HEK293 (cell line): Measurements from ENCODE around the gene PHF20.

Experiments used
- CTCF ChIA-PET: fragments of 350-600 bp; formaldehyde crosslinking; extraction: SDS; loops from one replicate; lab custom pipeline; 2021; ENCODE audit warnings: antibody characterized with exemption; lab: Yijun Ruan, JAX
- POLR2A ChIA-PET: fragments of 300-600 bp; formaldehyde crosslinking; extraction: SDS; loops from one replicate; lab custom pipeline; 2020; ENCODE audit warnings: antibody characterized with exemption, inconsistent platforms; lab: Yijun Ruan, JAX
- H3K27ac ChIP-seq: fragments of 200-500 bp; sonication (Bioruptor generic); 2 replicates; pipeline ENCODE4 v1.5.1; 2014; ENCODE audit warnings: low read depth, low read length, control low read depth, inconsistent platforms; ENCODE audit errors: extremely low read depth
- H3K36me3 ChIP-seq, 2 experiments: fragments of 200-500 bp in 1 of 2; sonication (Bioruptor generic) in 1 of 2; 1 replicate in 1 of 2; 2 replicates in 1 of 2; pipeline ENCODE4 v1.5.1; 2014 to 2017; ENCODE audit warnings: inconsistent platforms in 2 of 2, low read length in 2 of 2; ENCODE audit not compliant: control insufficient read depth in 2 of 2, insufficient read depth in 1 of 2
- H3K4me1 ChIP-seq: fragments of 200-500 bp; sonication (Bioruptor generic); 2 replicates; pipeline ENCODE4 v1.5.1; 2014; ENCODE audit warnings: mild to moderate bottlenecking, low read length, inconsistent platforms; ENCODE audit not compliant: control insufficient read depth, insufficient read depth
- H3K4me3 ChIP-seq: 2 replicates; pipeline ENCODE4 v1.5.1; 2011; ENCODE audit warnings: low read depth, mild to moderate bottlenecking, control low read depth, low read length, moderate library complexity
- H3K9me3 ChIP-seq: fragments of 200-500 bp; sonication (Bioruptor generic); 2 replicates; pipeline ENCODE4 v1.5.1; 2014; ENCODE audit warnings: low read depth, low read length, inconsistent platforms; ENCODE audit not compliant: control insufficient read depth, insufficient read depth
- KLF10 ChIP-seq: fragments of 450-650 bp; IDR thresholded peaks from 2 replicates; pipeline ENCODE4 v1.5.1; 2018; ENCODE audit warnings: missing biosample characterization, mild to moderate bottlenecking, missing genetic modification characterization
- OSR2 ChIP-seq: fragments of 450-650 bp; formaldehyde crosslinking; IDR thresholded peaks from 2 replicates; pipeline ENCODE4 v1.5.1; 2016; ENCODE audit warnings: missing biosample characterization, missing genetic modification characterization
- ZBTB17 ChIP-seq: fragments of 450-650 bp; formaldehyde crosslinking; IDR thresholded peaks from 2 replicates; pipeline ENCODE4 v1.5.1; 2016; ENCODE audit warnings: missing biosample characterization, missing genetic modification characterization
- ZFP37 ChIP-seq: fragments of 450-650 bp; formaldehyde crosslinking; IDR thresholded peaks from 2 replicates; pipeline ENCODE4 v1.5.1; 2016; ENCODE audit warnings: missing biosample characterization, missing genetic modification characterization
- ZNF112 ChIP-seq: fragments of 450-650 bp; formaldehyde crosslinking; IDR thresholded peaks from 2 replicates; pipeline ENCODE4 v1.5.0; 2017; ENCODE audit warnings: missing biosample characterization, missing genetic modification characterization
- ZNF426 ChIP-seq: fragments of 450-650 bp; formaldehyde crosslinking; IDR thresholded peaks from 2 replicates; pipeline ENCODE4 v1.5.1; 2017; ENCODE audit warnings: missing biosample characterization, missing genetic modification characterization, mild to moderate bottlenecking, inconsistent platforms, moderate library complexity
- ZNF433 ChIP-seq: fragments of 450-650 bp; formaldehyde crosslinking; IDR thresholded peaks from 2 replicates; pipeline ENCODE4 v1.5.1; 2016; ENCODE audit warnings: missing biosample characterization, missing genetic modification characterization, low read depth
- ZNF571 ChIP-seq: fragments of 450-650 bp; formaldehyde crosslinking; IDR thresholded peaks from 2 replicates; pipeline ENCODE4 v1.5.0; 2017; ENCODE audit warnings: missing biosample characterization, missing genetic modification characterization
- ZSCAN23 ChIP-seq: fragments of 450-650 bp; formaldehyde crosslinking; IDR thresholded peaks from 2 replicates; pipeline ENCODE4 v1.5.1; 2016; ENCODE audit warnings: missing biosample characterization, missing genetic modification characterization
- TF ChIP-seq, protein P1 (sequence below): fragments of 450-650 bp; IDR thresholded peaks from 2 replicates; pipeline ENCODE4 v1.5.1; 2018; ENCODE audit warnings: missing biosample characterization, mild to moderate bottlenecking, missing genetic modification characterization
- TF ChIP-seq, protein P2 (sequence below): fragments of 450-650 bp; formaldehyde crosslinking; IDR thresholded peaks from 2 replicates; pipeline ENCODE4 v1.5.1; 2016; ENCODE audit warnings: missing biosample characterization, missing genetic modification characterization
- TF ChIP-seq, protein P3 (sequence below): fragments of 450-650 bp; formaldehyde crosslinking; IDR thresholded peaks from 2 replicates; pipeline ENCODE4 v1.5.1; 2016; ENCODE audit warnings: missing biosample characterization, missing genetic modification characterization
- TF ChIP-seq, protein P4 (sequence below): fragments of 450-650 bp; formaldehyde crosslinking; IDR thresholded peaks from 2 replicates; pipeline ENCODE4 v1.5.1; 2016; ENCODE audit warnings: missing biosample characterization, missing genetic modification characterization
- TF ChIP-seq, protein P5 (sequence below): fragments of 450-650 bp; formaldehyde crosslinking; IDR thresholded peaks from 2 replicates; pipeline ENCODE4 v1.5.1; 2016; ENCODE audit warnings: missing biosample characterization, missing genetic modification characterization
- TF ChIP-seq, protein P6 (sequence below): fragments of 450-650 bp; formaldehyde crosslinking; IDR thresholded peaks from 2 replicates; pipeline ENCODE4 v1.5.1; 2016; ENCODE audit warnings: missing biosample characterization, missing genetic modification characterization
- TF ChIP-seq, protein P7 (sequence below): fragments of 450-650 bp; formaldehyde crosslinking; IDR thresholded peaks from 2 replicates; pipeline ENCODE4 v1.5.1; 2017; ENCODE audit warnings: missing biosample characterization, missing genetic modification characterization

Gene PHF20

DNA sequence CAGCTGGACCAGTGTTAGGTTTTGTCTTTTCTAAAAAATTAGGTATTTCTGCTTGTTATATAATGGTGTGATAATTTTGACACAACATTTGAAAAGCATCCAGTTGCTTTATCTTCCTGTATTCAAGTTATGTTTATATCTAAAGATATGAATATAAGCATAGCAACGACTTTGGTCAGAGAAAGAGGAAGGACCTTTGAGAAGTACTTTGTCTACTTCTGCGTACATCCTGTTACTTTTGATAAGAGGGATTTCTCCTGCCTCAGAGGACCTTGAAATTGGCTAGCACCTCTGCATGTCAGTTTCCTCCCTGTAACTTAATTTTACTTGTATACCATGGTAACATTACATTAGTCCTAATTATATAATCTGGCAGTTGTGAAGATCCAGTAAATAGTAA is 24.8 kb downstream of the PHF20 start:
- TF ChIP-seq ZSCAN23 (tag by site-specific recombination), result no peak
- TF ChIP-seq ZBTB17 (tag by site-specific recombination), result no peak
- TF ChIP-seq, protein P1, sequence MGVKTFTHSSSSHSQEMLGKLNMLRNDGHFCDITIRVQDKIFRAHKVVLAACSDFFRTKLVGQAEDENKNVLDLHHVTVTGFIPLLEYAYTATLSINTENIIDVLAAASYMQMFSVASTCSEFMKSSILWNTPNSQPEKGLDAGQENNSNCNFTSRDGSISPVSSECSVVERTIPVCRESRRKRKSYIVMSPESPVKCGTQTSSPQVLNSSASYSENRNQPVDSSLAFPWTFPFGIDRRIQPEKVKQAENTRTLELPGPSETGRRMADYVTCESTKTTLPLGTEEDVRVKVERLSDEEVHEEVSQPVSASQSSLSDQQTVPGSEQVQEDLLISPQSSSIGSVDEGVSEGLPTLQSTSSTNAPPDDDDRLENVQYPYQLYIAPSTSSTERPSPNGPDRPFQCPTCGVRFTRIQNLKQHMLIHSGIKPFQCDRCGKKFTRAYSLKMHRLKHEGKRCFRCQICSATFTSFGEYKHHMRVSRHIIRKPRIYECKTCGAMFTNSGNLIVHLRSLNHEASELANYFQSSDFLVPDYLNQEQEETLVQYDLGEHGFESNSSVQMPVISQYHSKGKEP, result no peak
- TF ChIP-seq, protein P2, sequence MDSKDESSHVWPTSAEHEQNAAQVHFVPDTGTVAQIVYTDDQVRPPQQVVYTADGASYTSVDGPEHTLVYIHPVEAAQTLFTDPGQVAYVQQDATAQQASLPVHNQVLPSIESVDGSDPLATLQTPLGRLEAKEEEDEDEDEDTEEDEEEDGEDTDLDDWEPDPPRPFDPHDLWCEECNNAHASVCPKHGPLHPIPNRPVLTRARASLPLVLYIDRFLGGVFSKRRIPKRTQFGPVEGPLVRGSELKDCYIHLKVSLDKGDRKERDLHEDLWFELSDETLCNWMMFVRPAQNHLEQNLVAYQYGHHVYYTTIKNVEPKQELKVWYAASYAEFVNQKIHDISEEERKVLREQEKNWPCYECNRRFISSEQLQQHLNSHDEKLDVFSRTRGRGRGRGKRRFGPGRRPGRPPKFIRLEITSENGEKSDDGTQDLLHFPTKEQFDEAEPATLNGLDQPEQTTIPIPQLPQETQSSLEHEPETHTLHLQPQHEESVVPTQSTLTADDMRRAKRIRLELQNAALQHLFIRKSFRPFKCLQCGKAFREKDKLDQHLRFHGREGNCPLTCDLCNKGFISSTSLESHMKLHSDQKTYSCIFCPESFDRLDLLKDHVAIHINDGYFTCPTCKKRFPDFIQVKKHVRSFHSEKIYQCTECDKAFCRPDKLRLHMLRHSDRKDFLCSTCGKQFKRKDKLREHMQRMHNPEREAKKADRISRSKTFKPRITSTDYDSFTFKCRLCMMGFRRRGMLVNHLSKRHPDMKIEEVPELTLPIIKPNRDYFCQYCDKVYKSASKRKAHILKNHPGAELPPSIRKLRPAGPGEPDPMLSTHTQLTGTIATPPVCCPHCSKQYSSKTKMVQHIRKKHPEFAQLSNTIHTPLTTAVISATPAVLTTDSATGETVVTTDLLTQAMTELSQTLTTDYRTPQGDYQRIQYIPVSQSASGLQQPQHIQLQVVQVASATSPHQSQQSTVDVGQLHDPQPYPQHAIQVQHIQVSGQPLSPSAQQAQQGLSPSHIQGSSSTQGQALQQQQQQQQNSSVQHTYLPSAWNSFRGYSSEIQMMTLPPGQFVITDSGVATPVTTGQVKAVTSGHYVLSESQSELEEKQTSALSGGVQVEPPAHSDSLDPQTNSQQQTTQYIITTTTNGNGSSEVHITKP, result no peak
- TF ChIP-seq, protein P3, sequence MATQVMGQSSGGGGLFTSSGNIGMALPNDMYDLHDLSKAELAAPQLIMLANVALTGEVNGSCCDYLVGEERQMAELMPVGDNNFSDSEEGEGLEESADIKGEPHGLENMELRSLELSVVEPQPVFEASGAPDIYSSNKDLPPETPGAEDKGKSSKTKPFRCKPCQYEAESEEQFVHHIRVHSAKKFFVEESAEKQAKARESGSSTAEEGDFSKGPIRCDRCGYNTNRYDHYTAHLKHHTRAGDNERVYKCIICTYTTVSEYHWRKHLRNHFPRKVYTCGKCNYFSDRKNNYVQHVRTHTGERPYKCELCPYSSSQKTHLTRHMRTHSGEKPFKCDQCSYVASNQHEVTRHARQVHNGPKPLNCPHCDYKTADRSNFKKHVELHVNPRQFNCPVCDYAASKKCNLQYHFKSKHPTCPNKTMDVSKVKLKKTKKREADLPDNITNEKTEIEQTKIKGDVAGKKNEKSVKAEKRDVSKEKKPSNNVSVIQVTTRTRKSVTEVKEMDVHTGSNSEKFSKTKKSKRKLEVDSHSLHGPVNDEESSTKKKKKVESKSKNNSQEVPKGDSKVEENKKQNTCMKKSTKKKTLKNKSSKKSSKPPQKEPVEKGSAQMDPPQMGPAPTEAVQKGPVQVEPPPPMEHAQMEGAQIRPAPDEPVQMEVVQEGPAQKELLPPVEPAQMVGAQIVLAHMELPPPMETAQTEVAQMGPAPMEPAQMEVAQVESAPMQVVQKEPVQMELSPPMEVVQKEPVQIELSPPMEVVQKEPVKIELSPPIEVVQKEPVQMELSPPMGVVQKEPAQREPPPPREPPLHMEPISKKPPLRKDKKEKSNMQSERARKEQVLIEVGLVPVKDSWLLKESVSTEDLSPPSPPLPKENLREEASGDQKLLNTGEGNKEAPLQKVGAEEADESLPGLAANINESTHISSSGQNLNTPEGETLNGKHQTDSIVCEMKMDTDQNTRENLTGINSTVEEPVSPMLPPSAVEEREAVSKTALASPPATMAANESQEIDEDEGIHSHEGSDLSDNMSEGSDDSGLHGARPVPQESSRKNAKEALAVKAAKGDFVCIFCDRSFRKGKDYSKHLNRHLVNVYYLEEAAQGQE (tag by site-specific recombination), result no peak
- no peak for TF ChIP-seq ZNF426
- no peak for TF ChIP-seq ZNF433 (tag by site-specific recombination)
- TF ChIP-seq, protein P4, sequence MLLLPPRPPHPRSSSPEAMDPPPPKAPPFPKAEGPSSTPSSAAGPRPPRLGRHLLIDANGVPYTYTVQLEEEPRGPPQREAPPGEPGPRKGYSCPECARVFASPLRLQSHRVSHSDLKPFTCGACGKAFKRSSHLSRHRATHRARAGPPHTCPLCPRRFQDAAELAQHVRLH (tag by site-specific recombination), result no peak
- TF ChIP-seq ZFP37 (tag by site-specific recombination), result no peak
- TF ChIP-seq, protein P5, sequence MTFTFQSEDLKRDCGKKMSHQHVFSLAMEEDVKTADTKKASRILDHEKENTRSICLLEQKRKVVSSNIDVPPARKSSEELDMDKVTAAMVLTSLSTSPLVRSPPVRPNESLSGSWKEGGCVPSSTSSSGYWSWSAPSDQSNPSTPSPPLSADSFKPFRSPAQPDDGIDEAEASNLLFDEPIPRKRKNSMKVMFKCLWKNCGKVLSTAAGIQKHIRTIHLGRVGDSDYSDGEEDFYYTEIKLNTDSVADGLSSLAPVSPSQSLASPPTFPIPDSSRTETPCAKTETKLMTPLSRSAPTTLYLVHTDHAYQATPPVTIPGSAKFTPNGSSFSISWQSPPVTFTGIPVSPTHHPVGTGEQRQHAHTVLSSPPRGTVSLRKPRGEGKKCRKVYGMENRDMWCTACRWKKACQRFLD, result no peak
- no peak for TF ChIP-seq OSR2 (tag by site-specific recombination)
- TF ChIP-seq KLF10 (tag by site-specific recombination), result no peak
- no peak for TF ChIP-seq ZNF112 (tag by site-specific recombination)
- TF ChIP-seq, protein P6, sequence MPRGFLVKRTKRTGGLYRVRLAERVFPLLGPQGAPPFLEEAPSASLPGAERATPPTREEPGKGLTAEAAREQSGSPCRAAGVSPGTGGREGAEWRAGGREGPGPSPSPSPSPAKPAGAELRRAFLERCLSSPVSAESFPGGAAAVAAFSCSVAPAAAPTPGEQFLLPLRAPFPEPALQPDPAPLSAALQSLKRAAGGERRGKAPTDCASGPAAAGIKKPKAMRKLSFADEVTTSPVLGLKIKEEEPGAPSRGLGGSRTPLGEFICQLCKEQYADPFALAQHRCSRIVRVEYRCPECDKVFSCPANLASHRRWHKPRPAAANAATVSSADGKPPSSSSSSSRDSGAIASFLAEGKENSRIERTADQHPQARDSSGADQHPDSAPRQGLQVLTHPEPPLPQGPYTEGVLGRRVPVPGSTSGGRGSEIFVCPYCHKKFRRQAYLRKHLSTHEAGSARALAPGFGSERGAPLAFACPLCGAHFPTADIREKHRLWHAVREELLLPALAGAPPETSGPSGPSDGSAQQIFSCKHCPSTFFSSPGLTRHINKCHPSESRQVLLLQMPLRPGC (tag by site-specific recombination), result no peak
- no peak for TF ChIP-seq ZNF571
- TF ChIP-seq, protein P7, sequence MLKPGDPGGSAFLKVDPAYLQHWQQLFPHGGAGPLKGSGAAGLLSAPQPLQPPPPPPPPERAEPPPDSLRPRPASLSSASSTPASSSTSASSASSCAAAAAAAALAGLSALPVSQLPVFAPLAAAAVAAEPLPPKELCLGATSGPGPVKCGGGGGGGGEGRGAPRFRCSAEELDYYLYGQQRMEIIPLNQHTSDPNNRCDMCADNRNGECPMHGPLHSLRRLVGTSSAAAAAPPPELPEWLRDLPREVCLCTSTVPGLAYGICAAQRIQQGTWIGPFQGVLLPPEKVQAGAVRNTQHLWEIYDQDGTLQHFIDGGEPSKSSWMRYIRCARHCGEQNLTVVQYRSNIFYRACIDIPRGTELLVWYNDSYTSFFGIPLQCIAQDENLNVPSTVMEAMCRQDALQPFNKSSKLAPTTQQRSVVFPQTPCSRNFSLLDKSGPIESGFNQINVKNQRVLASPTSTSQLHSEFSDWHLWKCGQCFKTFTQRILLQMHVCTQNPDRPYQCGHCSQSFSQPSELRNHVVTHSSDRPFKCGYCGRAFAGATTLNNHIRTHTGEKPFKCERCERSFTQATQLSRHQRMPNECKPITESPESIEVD (tag by site-specific recombination), result no peak
- TF ChIP-seq, all 188 proteins: peak for 0
- ChIA-PET CTCF (no interaction called here), POLR2A (interaction anchor here (0.7 kb wide), 1 partner anchor 280 kb away, joined by 3 read pairs; no protein-coding TSS in a partner anchor)
- H3K27ac ChIP-seq, result no peak overlapping the region
- no peaks in the 10 kb centered on the region for H3K4me1 ChIP-seq
- H3K36me3 ChIP-seq, result peaks cover 0 to 2% of the 10 kb centered on the region in 2 experiments; a peak in 2 of 3 replicates
- no peak overlapping the region for H3K4me3 ChIP-seq
- no peaks in the 10 kb centered on the region for H3K9me3 ChIP-seq
